Head of caudate nucleus (tissue), 42 donors: ENCODE measurements around the gene HPX.
"Not testable (repeated sequence)": the region's sequence is repeated elsewhere in the genome, so short reads cannot be mapped to it uniquely, and the experiment has no call there.

Experiments
- DNase-seq, 42 donors: peaks; one replicate each; pipeline versions ENCODE4 v3.0.0 to v3.0.0-alpha.2; 2020 to 2021; ENCODE audit warnings: mixed read lengths in 7 of 42
- intact Hi-C: fragments of 100-400 bp; cut with DNase I; formaldehyde crosslinking; loops from one replicate; pipeline ENCODE4 v1.15.0; 2022

Gene HPX

DNA sequence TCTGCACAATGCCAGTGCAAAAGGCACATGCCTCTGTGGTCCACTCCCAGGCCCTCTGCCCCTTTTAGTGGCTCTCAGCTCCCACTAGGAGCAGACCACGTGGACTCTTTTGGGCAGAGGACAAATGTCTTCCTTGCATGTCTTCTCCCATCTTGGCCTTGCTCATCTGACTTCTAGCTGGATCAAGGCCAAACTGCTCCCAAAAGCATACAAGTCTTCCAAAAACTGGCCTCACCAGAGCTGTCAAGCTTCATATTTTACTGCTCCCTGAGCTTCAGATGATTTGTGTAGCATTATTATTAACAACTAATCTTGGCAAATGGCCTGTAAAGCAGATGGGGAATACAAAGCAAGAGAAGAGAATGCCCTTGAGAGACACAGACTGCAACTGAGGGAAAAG, 43.6 kb downstream of the HPX start:
- DNase-seq, result no peak
- intact Hi-C loops, result no loop called here

DNA sequence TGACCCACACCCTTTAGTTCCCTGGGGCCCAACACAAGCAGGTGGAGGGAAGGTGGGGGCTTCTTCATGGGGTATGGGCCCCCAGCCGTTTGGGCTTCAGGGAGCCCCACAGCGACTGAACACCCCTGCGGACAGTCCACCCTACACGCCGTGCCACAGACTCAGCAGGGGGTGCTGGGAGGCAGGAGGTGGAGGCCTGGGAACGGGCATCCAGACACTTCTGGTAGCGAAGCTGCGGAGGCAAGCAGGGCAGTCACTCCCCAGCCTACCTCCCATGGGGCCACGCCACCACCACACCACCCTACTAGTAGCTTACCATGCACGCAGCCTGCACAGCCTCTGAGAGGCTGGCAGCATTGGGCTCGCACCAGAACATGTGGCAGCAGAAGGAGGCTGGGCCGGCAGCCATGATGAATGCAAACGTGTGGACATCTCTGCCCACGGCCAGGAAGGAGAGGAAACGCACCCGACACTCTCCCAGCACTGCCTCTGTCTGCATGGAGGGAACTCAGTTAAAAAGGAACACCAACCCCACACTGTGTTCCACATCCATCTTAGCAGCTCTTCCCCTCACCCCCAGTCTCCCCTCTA, 45.2 kb downstream of the HPX start:
- DNase-seq, result no peak
- intact Hi-C loops, result no loop called here

DNA sequence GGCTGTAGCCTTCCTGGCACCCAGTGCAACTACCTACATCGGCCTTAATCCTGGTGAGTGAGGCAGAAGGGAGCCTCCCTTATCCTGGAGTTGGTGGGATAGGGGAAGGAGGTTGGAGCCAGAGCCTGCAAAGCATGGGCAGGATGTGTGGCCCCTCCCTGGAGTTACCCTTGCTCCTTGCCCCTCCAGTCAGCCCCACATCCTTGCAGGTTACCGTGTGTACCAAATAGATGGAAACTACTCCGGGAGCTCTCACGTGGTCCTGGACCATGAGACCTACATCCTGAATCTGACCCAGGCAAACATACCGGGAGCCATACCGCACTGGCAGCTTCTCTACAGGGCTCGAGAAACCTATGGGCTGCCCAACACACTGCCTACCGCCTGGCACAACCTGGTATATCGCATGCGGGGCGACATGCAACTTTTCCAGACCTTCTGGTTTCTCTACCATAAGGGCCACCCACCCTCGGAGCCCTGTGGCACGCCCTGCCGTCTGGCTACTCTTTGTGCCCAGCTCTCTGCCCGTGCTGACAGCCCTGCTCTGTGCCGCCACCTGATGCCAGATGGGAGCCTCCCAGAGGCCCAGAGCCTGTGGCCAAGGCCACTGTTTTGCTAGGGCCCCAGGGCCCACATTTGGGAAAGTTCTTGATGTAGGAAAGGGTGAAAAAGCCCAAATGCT, 46.7 kb downstream of the HPX start:
- no peak for DNase-seq
- intact Hi-C loops, result no loop called here

DNA sequence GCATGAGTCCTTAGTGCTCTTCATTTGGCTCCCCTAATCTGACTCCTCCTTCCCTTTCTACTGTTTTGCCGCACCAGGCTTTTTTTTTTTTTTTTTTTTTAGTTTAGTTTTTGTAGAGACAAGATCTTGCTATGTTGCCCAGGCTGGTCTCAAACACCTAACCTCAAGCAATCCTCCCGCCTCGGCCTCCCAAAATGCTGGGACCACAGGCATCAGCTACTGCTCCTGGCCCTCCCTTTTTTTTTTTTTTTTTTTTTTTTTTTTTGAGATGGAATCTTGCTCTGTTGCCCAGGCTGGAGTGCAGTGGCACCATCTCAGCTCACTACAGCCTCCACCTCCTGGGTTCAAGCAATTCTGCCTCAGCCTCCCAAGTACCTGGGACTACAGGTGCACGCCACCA, 48.5 kb downstream of the HPX start:
- DNase-seq, intact Hi-C loops: not testable (repeated sequence)

DNA sequence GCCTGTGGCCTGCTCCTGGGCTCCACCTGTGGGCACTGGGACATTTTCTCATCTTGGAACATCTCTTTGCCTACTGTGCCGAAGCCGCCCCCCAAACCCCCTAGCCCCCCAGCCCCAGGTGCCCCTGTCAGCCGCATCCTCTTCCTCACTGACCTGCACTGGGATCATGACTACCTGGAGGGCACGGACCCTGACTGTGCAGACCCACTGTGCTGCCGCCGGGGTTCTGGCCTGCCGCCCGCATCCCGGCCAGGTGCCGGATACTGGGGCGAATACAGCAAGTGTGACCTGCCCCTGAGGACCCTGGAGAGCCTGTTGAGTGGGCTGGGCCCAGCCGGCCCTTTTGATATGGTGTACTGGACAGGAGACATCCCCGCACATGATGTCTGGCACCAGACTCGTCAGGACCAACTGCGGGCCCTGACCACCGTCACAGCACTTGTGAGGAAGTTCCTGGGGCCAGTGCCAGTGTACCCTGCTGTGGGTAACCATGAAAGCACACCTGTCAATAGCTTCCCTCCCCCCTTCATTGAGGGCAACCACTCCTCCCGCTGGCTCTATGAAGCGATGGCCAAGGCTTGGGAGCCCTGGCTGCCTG, 49.2 kb downstream of the HPX start:
- intact Hi-C loops, result no loop called here

DNA sequence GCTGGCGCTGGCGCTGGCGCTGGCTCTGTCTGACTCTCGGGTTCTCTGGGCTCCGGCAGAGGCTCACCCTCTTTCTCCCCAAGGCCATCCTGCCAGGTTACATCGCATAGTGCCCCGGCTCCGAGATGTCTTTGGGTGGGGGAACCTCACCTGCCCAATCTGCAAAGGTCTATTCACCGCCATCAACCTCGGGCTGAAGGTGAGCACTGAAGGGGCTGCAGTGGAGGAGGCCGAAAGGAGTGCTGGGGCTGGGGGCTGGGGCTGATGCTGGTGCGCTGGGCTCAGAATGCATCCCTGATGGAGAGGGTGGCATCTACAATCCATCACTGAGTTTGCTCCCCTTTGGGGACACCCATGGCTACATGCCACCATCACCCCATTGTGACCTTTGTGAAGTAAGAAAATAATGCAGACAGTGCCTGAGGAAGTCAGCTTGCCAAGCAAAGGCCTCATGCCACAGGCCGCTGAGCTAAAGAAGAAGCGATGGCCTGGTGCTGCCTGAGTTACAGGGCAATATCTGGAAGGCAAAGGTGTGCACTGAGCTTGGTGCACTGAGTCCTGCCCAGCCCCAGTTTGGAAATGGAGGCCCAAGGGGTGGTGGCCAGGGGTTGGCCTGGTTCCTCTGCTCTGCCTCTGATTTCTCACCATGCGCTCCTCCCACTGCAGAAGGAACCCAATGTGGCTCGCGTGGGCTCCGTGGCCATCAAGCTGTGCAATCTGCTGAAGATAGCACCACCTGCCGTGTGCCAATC, 49.9 kb downstream of the HPX start:
- intact Hi-C loops, result no loop called here
- DNase-seq, result no peak

More for the DNA sequence above, 49.2 kb downstream of the HPX start:
- no peak for DNase-seq

DNA sequence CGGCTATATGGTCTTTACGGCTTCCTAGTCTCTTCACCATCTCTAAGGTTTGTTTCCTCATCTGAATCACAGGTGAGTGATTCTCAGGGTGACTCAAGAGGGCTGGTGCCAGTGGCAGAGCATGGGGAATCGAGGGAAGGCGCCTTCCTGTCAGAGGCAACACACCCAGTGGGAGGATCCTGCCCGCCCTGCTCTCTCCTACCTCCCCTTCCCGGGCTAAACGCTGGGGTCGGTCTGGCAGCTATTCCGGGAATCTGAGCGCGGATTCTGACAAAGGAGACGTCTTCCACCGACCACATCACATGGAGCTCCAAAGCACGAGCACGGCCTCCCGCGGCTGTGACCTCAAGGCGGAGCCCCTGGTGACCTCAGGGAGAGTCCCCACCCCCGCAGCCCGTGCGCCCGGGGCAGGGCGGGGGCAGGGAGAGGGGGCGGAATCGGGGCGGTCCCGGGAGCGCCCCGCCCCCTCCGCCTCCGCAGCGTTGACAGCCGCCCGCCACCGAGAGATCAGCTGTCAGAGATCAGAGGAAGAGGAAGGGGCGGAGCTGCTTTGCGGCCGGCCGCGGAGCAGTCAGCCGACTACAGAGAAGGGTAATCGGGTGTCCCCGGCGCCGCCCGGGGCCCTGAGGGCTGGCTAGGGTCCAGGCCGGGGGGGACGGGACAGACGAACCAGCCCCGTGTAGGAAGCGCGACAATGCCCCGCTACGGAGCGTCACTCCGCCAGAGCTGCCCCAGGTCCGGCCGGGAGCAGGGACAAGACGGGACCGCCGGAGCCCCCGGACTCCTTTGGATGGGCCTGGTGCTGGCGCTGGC, 50.7 kb downstream of the HPX start, which contains the start of gene SMPD1:
Gene SMPD1, plus strand, starts transcription at position 570 of the 813 bp plus-strand sequence. Its CDS starts 125 bp downstream, at position 695.
- DNase-seq, result peak; percentile 88 to 97 (median 94)

DNA sequence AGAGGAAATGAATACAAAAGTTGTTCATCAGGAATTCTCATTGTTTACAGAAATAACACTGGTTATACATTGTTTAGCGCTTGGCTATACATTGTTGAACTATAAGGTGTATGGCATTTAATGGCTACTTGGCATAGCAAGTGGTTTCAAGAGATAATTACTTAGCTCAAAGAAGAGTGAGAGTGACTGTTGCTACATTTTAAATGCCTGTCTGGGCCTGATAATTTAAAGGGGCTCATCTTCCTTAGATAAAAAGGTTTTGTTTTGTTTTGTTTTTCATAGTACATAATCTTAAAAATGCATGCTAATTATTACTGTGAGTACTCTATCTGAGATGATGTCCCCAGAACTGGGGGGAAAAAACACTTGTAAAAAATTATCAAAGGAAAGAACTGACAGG, 52.0 kb downstream of the HPX start:
- intact Hi-C loops, result loop anchor here (10.0 kb wide), 1 partner anchor 296 kb away; the partner anchor contains the start of gene MRPL17
- no peak for DNase-seq

More for the DNA sequence above, 50.7 kb downstream of the HPX start, which contains the start of gene SMPD1:
- intact Hi-C loops, result loop anchor here (10.0 kb wide), 1 partner anchor 295 kb away; the partner anchor contains the start of gene MRPL17

DNA sequence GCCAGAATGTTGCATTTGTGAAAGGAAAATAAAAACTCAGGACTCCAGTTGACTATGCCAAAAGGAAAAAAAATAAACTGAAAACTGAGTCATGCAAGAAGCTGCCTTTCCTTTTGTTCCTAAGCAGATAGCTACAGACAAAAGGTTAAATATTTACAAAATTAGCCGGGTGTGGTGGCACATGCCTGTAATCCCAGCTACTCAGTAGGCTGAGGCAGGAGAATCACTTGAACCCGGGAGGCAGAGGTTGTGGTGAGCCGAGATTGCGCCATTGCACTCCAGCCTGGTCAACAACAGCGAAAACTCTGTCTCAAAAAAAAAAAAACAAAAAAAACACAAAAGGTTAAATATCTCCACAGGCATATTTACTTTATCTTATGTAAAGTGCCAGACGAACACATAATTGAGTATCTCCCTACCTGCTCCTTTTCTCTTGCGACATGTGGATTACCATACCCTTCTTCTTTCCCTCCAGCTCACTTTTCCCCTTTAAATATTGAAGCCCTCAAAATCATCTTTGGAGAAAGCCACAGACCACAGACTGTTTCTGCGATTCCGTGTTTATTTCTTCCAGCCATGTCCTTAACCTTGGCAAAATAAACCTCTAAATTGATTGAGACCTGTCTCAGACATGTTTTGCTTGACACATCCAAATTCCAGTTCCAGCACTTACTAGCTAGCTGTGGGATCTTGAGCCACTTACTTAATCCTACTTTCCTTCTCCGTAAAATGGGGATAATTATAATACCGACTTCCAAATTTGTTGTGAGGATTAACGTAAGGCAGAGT, 52.8 kb downstream of the HPX start:
- intact Hi-C loops, result loop anchor here (10.0 kb wide), 1 partner anchor 297 kb away; the partner anchor contains the start of gene MRPL17
- DNase-seq, result no peak

DNA sequence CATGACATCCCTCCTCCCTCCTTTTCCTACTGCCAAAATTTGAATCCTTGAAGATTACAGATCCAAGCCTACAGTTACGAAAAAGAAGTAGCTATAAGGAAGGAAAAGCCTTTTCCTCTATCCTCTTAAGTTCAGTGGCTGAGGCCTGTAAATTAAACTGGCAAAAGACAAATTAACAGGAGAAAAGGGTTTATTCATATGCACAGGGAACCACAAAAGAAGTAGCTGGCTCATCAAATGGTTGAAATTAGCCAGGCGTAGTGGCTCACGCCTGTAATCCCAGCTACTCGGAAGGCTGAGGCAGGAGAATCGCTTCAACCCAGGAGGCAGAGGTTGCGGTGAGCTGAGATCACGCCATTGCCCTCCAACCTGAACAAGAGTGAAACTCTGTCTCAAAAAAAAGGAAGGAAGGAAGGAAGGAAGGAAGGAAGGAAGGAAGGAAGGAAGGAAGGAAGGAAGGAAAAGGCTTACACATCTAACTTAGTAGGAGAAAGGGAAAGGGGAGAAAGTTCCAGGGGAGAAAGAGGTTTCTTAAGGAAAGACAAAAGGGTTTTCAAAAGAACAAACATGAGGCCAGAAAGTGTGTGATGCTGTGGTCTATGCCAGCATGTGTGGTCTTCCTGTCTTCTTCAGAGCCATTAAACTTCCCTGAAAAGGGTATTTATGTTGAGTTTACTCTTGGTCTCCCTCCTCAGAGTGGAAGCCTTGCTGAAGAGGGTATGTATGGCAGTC, 55.6 kb downstream of the HPX start:
- intact Hi-C loops, result loop anchor here (10.0 kb wide), 1 partner anchor 300 kb away; the partner anchor contains the start of gene MRPL17
- no peak for DNase-seq
